ENCODE data around the gene PTGDS. TPM values are rescaled to one million over a fixed set of nuclear protein-coding genes. Genes with fewer than 3 reads are reported as not detected.

Gene PTGDS
- total RNA-seq, 2 donors from 2014 or later, result 15.9 to 26.1 TPM

DNA sequence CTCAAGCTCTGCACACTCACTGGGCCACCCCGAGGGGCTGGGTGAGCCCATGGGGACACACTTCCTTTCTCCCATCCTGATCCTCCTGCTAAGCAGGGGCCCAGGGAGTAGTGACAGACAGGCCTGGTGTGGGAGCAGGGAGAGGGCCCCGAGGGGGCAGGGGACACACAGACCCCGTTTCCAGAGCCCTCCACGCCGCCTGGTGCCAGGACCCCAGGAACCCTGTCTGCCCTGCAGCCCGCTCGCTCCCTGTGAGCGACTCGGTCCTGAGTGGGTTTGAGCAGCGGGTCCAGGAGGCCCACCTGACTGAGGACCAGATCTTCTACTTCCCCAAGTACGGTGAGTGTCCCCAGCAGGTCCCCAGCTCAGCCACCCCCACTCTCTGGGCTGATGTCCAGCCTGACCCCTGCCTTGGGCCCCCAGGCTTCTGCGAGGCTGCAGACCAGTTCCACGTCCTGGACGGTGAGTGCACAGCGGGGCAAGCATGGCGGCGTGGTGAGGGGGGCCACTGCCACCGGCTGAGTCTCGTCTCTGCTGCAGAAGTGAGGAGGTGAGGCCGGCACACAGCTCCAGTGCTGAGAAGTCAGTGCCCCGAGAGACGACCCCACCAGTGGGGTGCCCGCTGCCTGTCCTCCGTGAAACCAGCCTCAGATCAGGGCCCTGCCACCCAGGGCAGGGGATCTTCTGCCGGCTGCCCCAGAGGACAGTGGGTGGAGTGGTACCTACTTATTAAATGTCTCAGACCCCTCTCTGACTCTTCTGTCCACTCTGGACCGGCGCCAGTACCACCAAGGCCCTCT lies 30.9 kb upstream of the PTGDS start:
- no peak overlapping the region for H3K27ac ChIP-seq
- H3K4me3 ChIP-seq, result no peak overlapping the region
- no peaks in the 10 kb centered on the region for H3K9me3 ChIP-seq
- intact Hi-C loops (cut with DNase I), result no loop called here
- no peak overlapping the region for H3K9ac ChIP-seq (ENCODE audit: low read depth in 2 of 2, low read length in 2 of 2)
- peaks cover 11% of the 10 kb centered on the region for H3K4me1 ChIP-seq
- peaks cover 14% of the 10 kb centered on the region for H3K36me3 ChIP-seq
- DNase-seq, result no peak
- H3K27me3 ChIP-seq, result no peaks in the 10 kb centered on the region
- TF ChIP-seq, protein P1, sequence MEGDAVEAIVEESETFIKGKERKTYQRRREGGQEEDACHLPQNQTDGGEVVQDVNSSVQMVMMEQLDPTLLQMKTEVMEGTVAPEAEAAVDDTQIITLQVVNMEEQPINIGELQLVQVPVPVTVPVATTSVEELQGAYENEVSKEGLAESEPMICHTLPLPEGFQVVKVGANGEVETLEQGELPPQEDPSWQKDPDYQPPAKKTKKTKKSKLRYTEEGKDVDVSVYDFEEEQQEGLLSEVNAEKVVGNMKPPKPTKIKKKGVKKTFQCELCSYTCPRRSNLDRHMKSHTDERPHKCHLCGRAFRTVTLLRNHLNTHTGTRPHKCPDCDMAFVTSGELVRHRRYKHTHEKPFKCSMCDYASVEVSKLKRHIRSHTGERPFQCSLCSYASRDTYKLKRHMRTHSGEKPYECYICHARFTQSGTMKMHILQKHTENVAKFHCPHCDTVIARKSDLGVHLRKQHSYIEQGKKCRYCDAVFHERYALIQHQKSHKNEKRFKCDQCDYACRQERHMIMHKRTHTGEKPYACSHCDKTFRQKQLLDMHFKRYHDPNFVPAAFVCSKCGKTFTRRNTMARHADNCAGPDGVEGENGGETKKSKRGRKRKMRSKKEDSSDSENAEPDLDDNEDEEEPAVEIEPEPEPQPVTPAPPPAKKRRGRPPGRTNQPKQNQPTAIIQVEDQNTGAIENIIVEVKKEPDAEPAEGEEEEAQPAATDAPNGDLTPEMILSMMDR (IDR thresholded peaks at IDR 0.05), result no peak

DNA sequence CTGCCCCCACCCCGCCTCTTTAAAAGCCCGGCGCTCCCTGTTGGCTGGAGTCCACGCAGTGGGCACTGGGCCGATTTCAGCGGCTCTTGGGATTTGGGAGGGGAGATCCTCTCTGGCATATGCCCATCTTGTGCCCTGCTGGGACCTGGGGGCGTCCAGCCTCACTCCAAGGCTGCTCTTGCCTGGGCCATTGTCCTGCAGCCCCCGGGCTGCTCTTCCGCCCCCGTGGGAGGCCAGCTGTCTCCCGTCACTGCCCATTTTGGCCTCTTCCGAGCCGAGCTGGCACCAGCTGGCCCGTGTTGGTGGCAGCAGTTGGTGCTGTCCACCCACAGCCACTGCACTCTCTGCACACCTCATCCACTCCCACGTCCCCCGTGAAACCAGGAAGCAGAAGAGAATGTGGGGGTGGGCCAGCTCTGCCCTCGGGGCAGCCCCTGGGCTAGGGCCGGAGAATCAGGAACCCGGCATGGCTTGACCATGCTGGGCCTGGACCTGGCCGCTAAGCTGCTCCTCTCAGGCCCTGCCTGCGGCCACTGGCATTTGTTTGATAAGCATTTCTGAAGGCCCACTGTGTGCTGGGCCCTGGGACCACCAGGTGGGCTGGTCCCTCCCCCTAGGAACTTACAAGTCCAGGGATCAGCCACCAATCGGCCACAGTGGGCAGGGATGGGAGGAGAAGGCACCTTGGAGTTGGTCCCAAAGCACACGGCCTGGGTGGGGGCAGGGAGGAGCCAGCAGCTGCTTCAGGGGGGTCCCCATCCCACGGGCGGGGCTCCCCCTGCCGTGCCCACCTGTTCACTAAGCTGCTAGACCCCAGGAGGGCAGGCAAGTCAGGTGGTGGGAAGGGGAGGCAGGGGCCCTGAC lies 30.0 kb upstream of the PTGDS start:
- TF ChIP-seq, protein P1 (IDR thresholded peaks at IDR 0.05), result no peak
- H3K27me3 ChIP-seq, result no peaks in the 10 kb centered on the region
- H3K4me1 ChIP-seq, result peaks cover 13% of the 10 kb centered on the region
- H3K36me3 ChIP-seq, result peaks cover 7% of the 10 kb centered on the region
- no peak overlapping the region for H3K4me3 ChIP-seq
- intact Hi-C loops (cut with DNase I), result no loop called here
- peak overlapping the region; percentile 98 for H3K27ac ChIP-seq
- DNase-seq, result no peak
- no peaks in the 10 kb centered on the region for H3K9me3 ChIP-seq
- H3K9ac ChIP-seq (ENCODE audit: low read depth in 2 of 2, low read length in 2 of 2), result peak overlapping the region in 1 of 2 donors; percentile 61

DNA sequence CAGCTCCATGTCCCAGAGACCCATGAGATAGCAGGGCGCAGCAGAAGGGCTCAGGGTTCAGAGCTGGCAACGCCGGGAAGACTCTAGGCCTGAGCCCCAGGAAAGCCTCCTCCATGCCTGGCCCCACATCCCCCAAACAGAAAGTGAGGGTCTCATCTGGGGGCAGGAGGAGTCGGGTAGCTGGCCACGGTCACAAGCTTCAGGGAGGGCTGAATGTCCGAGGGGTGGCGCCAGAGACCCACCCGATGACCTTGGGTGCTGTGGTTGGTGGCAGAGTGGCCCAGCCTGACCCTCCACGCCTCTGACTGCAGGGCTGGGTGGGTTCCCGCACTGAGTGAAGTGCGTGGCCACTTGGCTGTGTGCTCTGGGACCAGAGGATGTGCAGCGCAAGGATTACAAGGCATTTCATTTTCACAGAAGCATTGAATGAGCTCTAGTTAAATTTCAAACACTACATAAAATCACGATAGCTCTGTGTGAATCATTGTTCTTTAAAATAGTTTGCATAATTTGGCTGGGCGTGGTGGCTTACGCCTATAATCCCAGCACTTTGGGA lies 29.3 kb upstream of the PTGDS start:
- no peaks in the 10 kb centered on the region for H3K36me3 ChIP-seq
- peak overlapping the region; percentile 98 for H3K27ac ChIP-seq
- no peaks in the 10 kb centered on the region for H3K9me3 ChIP-seq
- H3K4me3 ChIP-seq, result no peak overlapping the region
- peak overlapping the region in 1 of 2 donors; percentile 61 for H3K9ac ChIP-seq (ENCODE audit: low read depth in 2 of 2, low read length in 2 of 2)
- TF ChIP-seq, protein P1 (IDR thresholded peaks at IDR 0.05), result peak; percentile 36
- no peaks in the 10 kb centered on the region for H3K27me3 ChIP-seq
- peaks cover 9% of the 10 kb centered on the region for H3K4me1 ChIP-seq
- peak; percentile 76 for DNase-seq
- intact Hi-C loops (cut with DNase I), result no loop called here

DNA sequence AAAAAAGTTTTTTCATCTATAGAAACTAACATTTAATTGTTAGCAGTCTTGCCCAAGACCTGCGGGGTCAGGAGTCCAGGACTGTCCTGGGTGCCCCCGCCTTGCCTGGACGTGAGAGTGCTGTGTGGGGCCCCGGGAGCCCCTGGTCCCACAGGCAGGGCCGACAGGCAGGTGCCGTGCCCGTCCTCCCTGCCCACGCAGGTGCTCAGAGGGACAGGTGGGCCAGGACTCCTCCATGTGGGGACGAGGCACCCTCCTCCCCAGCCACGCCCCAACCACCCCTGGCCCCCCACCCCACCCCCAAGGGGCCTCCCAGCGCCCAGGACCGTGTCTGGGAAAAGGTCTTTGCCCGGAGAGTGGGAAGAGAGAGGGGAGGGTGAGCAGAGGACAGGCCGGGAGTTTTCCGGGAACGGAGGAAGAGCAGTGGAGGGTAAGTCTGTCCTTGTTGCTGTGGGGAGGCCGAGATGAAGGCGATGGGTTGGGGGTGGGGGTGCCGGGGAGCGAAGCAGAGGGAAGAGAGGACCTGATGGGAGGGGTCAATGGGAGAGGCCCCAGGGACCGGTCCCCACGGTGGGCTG lies 28.0 kb upstream of the PTGDS start:
- TF ChIP-seq, protein P1 (IDR thresholded peaks at IDR 0.05), result no peak
- H3K36me3 ChIP-seq, result no peaks in the 10 kb centered on the region
- peak overlapping the region; percentile 63 to 98 for H3K9ac ChIP-seq (ENCODE audit: low read depth in 2 of 2, low read length in 2 of 2)
- intact Hi-C loops (cut with DNase I), result no loop called here
- H3K27ac ChIP-seq, result peak overlapping the region; percentile 98
- no peaks in the 10 kb centered on the region for H3K9me3 ChIP-seq
- H3K4me3 ChIP-seq, result peak overlapping the region; percentile 51
- no peaks in the 10 kb centered on the region for H3K27me3 ChIP-seq
- no peak for DNase-seq
- peaks cover 9% of the 10 kb centered on the region for H3K4me1 ChIP-seq
